Activated T-helper 17 cell treated with anti-CD3 and anti-CD28 coated beads, Interleukin-2, amount 50 U/mL, for 72 hours (primary cell): ENCODE results near the gene DNPH1. TPM values are rescaled to one million over a fixed set of nuclear protein-coding genes. Genes with fewer than 3 reads are reported as not detected.

Source experiments
- ATAC-seq: fragments of 150-1000 bp; cut with Tn5 transposase; replicated peaks from 2 replicates; pipeline ENCODE4 v1.10.0; 2021; ENCODE audit warnings: mild to moderate bottlenecking, moderate library complexity
- H3K27ac Mint-ChIP-seq: one replicate; pipeline ENCODE4 v1.8.0; 2022; ENCODE audit warnings: mixed read lengths
- H3K27me3 Mint-ChIP-seq: one replicate; pipeline ENCODE4 v1.8.0; 2022; ENCODE audit warnings: mixed read lengths
- H3K36me3 Mint-ChIP-seq: one replicate; pipeline ENCODE4 v1.8.0; 2022; ENCODE audit warnings: low read depth, mild to moderate bottlenecking, mixed read lengths
- H3K4me1 Mint-ChIP-seq: one replicate; pipeline ENCODE4 v1.8.0; 2022; ENCODE audit warnings: mixed read lengths
- H3K4me3 Mint-ChIP-seq: one replicate; pipeline ENCODE4 v1.8.0; 2022; ENCODE audit warnings: mild to moderate bottlenecking, mixed read lengths
- H3K9me3 Mint-ChIP-seq: one replicate; pipeline ENCODE4 v1.8.0; 2022; ENCODE audit warnings: mixed read lengths
- total RNA-seq, 2 donors: library from RNA; stranded (reverse); gene quantifications; one replicate each; pipeline ENCODE4 v1.2.3, GENCODE V29; 2022

DNPH1 gene
- total RNA-seq, 2 donors from 2014 or later = 42.6 to 57.8 TPM

GRCh38 chr6:43180058-43180457, 49.2 kb downstream of the DNPH1 start:
- H3K36me3 Mint-ChIP-seq = peaks cover 64% of the 10 kb centered on the region

GRCh38 chr6:43178951-43179830, 50.1 kb downstream of the DNPH1 start:
- Mint-ChIP-seq H3K4me1 (peaks cover 35% of the 10 kb centered on the region), H3K9me3 (no peaks in the 10 kb centered on the region), H3K4me3 (no peak overlapping the region), H3K36me3 (peaks cover 63% of the 10 kb centered on the region), H3K27me3 (no peaks in the 10 kb centered on the region), H3K27ac (no peak overlapping the region)
- no peak for ATAC-seq

More at GRCh38 chr6:43180058-43180457, 49.2 kb downstream of the DNPH1 start:
- Mint-ChIP-seq H3K27ac (no peak overlapping the region), H3K9me3 (no peaks in the 10 kb centered on the region), H3K4me3 (no peak overlapping the region), H3K4me1 (peaks cover 38% of the 10 kb centered on the region), H3K27me3 (no peaks in the 10 kb centered on the region)
- ATAC-seq = no peak

- ATAC-seq = no peak
- Mint-ChIP-seq H3K4me3 (no peak overlapping the region), H3K36me3 (peaks cover 62% of the 10 kb centered on the region), H3K4me1 (peaks cover 26% of the 10 kb centered on the region), H3K27me3 (no peaks in the 10 kb centered on the region), H3K9me3 (no peaks in the 10 kb centered on the region), H3K27ac (peak overlapping the region; percentile 33)
Measured at GRCh38 chr6:43178150-43178549, 51.1 kb downstream of the DNPH1 start.

- Mint-ChIP-seq H3K4me3 (no peak overlapping the region), H3K36me3 (peaks cover 70% of the 10 kb centered on the region), H3K27me3 (no peaks in the 10 kb centered on the region), H3K27ac (peak overlapping the region; percentile 80), H3K9me3 (no peaks in the 10 kb centered on the region), H3K4me1 (peaks cover 28% of the 10 kb centered on the region)
- ATAC-seq = no peak
Measured at GRCh38 chr6:43176423-43176786, 52.9 kb downstream of the DNPH1 start.

- ATAC-seq = no peak
- peaks cover 64% of the 10 kb centered on the region for H3K36me3 Mint-ChIP-seq
- H3K27me3 Mint-ChIP-seq = no peaks in the 10 kb centered on the region
- peaks cover 25% of the 10 kb centered on the region for H3K4me1 Mint-ChIP-seq
- H3K4me3 Mint-ChIP-seq = peak overlapping the region; percentile 87
- H3K27ac Mint-ChIP-seq = peak overlapping the region; percentile 80
- H3K9me3 Mint-ChIP-seq = no peaks in the 10 kb centered on the region
Measured at GRCh38 chr6:43175676-43176422, 53.4 kb downstream of the DNPH1 start.

Other genes with a start within 250 kb of the DNPH1 start
- 10 to 100 TPM; 55.8 to 62.5 TPM for gene PPP2R5D, start 244.9 kb downstream of the DNPH1 start, total RNA-seq
- gene MEA1, start 215.5 kb downstream of the DNPH1 start, total RNA-seq = 10 to 100 TPM; 75.7 to 93.8 TPM
- 10 to 100 TPM; 64.0 to 65.6 TPM for gene KLHDC3, start 215.2 kb downstream of the DNPH1 start, total RNA-seq
- gene RRP36, start 207.9 kb downstream of the DNPH1 start, total RNA-seq = 10 to 100 TPM; 31.4 to 78.1 TPM
- gene CUL7, start 175.6 kb downstream of the DNPH1 start, total RNA-seq = 10 to 100 TPM; 11.4 to 22.3 TPM
- 10 to 100 TPM; 65.2 to 67.3 TPM for gene MRPL2, start 170.0 kb downstream of the DNPH1 start, total RNA-seq
- gene KLC4, start 169.8 kb downstream of the DNPH1 start, total RNA-seq = 10 to 100 TPM; 19.7 to 31.4 TPM
- 1 to 10 TPM in 1 of 2 donors, under 1 TPM in 1; 0.56 to 1.0 TPM for gene PTK7, start 153.2 kb downstream of the DNPH1 start, total RNA-seq
- gene SRF, start 58.2 kb downstream of the DNPH1 start, total RNA-seq = 10 to 100 TPM; 36.2 to 63.4 TPM
- 10 to 100 TPM; 40.7 to 44.9 TPM for gene CUL9, start 47.3 kb downstream of the DNPH1 start, total RNA-seq
- gene TTBK1, start 14.0 kb upstream of the DNPH1 start, total RNA-seq = 1 to 10 TPM; 2.2 to 3.6 TPM
- not detected for gene SLC22A7, start 68.8 kb upstream of the DNPH1 start, total RNA-seq
- gene CRIP3, start 79.3 kb upstream of the DNPH1 start, total RNA-seq = 1 to 10 TPM; 4.2 to 4.6 TPM
- gene ZNF318, start 140.2 kb upstream of the DNPH1 start, total RNA-seq = 10 to 100 TPM; 11.2 to 21.0 TPM
- 10 to 100 TPM; 41.2 to 47.9 TPM for gene ABCC10, start 198.1 kb upstream of the DNPH1 start, total RNA-seq
- 1 to 10 TPM; 1.3 to 2.8 TPM for gene DLK2, start 226.1 kb upstream of the DNPH1 start, total RNA-seq
- gene TJAP1, start 248.1 kb upstream of the DNPH1 start, total RNA-seq = 10 to 100 TPM; 37.8 to 38.4 TPM